Endothelial cell of umbilical vein (primary cell): ENCODE data around the gene NPIPA1. TPM values are rescaled to one million over a fixed set of nuclear protein-coding genes. Genes with fewer than 3 reads are reported as not detected.
"Not testable (repeated sequence)": the region's sequence is repeated elsewhere in the genome, so short reads cannot be mapped to it uniquely, and the experiment has no call there.

ENCODE experiments used
- Bru-seq: library from RNA; stranded (reverse); fragments of 400-500 nt; gene quantifications from one replicate; lab custom pipeline; 2021; lab: Mats Ljungman, UMichigan
- BruChase-seq, 2 experiments: library from RNA; stranded (reverse); fragments of 400-500 nt; gene quantifications; one replicate each; lab custom pipeline; 2021; lab: Mats Ljungman, UMichigan
- BruUV-seq: library from RNA; stranded (reverse); fragments of 400-500 nt; replicated peaks from 2 replicates; lab custom pipeline; 2021; lab: Mats Ljungman, UMichigan
- CTCF ChIA-PET: fragments of 300-600, 350-600 bp; sonication (Branson Sonifier 250); formaldehyde crosslinking; loops from one replicate; lab custom pipeline; 2021; ENCODE audit warnings: antibody characterized with exemption, inconsistent platforms; lab: Charles Lee
- POLR2A ChIA-PET: fragments of 300-600, 350-600 bp; sonication (Branson Sonifier 250); formaldehyde crosslinking; loops from one replicate; lab custom pipeline; 2021; ENCODE audit warnings: antibody characterized with exemption, inconsistent platforms; lab: Charles Lee
- DNase-seq: peaks from one replicate; pipeline ENCODE4 v3.0.0-alpha.2; 2011; ENCODE audit warnings: low read depth, low spot score
- FAIRE-seq: peaks from 2 replicates; lab custom pipeline; 2011; peaks lifted over from hg19 to GRCh38; lab: Jason Lieb, UNC
- H2AFZ ChIP-seq: 2 replicates; pipeline ENCODE4 v1.6.0; 2012; ENCODE audit warnings: low read depth, low read length, control low read depth, inconsistent platforms
- H3K27ac ChIP-seq: 2 replicates; pipeline ENCODE4 v1.5.1; 2011; ENCODE audit warnings: low read depth, mild to moderate bottlenecking, control low read depth, low read length, moderate library complexity; ENCODE audit not compliant: insufficient read depth
- H3K27me3 ChIP-seq, 2 experiments: 2 replicates each; pipeline versions ENCODE4 v1.6.0 to v1.6.1; 2011; ENCODE audit warnings: low read length in 2 of 2, mixed read lengths in 1 of 2; ENCODE audit not compliant: control insufficient read depth in 2 of 2, insufficient read depth in 2 of 2
- H3K36me3 ChIP-seq, 2 experiments: 2 replicates in 1 of 2; 3 replicates in 1 of 2; pipeline ENCODE4 v1.5.1; 2011; ENCODE audit warnings: low read length in 2 of 2, mild to moderate bottlenecking in 1 of 2, moderate library complexity in 1 of 2; ENCODE audit not compliant: control insufficient read depth in 2 of 2, insufficient read depth in 2 of 2; ENCODE audit errors: extremely low read depth in 1 of 2
- H3K4me1 ChIP-seq: 3 replicates; pipeline ENCODE4 v1.5.1; 2011; ENCODE audit warnings: mild to moderate bottlenecking, low read length; ENCODE audit not compliant: control insufficient read depth, insufficient read depth; ENCODE audit errors: extremely low read depth
- H3K4me2 ChIP-seq: 2 replicates; pipeline ENCODE4 v1.6.1; 2011; ENCODE audit warnings: low read length, control low read depth, mixed read lengths; ENCODE audit not compliant: insufficient read depth
- H3K4me3 ChIP-seq, 3 experiments: fragments of 200-600 bp in 1 of 3; sonication (generic), shearing (Covaris generic) in 1 of 3; replicated peaks in 1 of 3; 2 replicates each; pipeline ENCODE4 v1.5.1; 2011 to 2016; ENCODE audit warnings: control low read depth in 3 of 3, low read length in 3 of 3, mild to moderate bottlenecking in 2 of 3, inconsistent platforms in 1 of 3, low read depth in 1 of 3, moderate library complexity in 1 of 3; ENCODE audit not compliant: insufficient read depth in 1 of 3
- H3K79me2 ChIP-seq: 2 replicates; pipeline ENCODE4 v1.6.0; 2012; ENCODE audit warnings: low read length, inconsistent platforms; ENCODE audit not compliant: control insufficient read depth, insufficient read depth
- H3K9ac ChIP-seq: replicated peaks from 2 replicates; pipeline ENCODE3; 2011; ENCODE audit warnings: low read length, control low read depth; ENCODE audit not compliant: insufficient read depth; ENCODE audit errors: extremely low read depth
- H3K9me1 ChIP-seq: replicated peaks from 3 replicates; pipeline ENCODE4 v1.6.0; 2011; ENCODE audit warnings: mild to moderate bottlenecking, low read length; ENCODE audit not compliant: control insufficient read depth, insufficient read depth; ENCODE audit errors: extremely low read depth
- H3K9me3 ChIP-seq: replicated peaks from 2 replicates; pipeline ENCODE4 v1.5.1; 2012; ENCODE audit warnings: low read length, inconsistent platforms; ENCODE audit not compliant: control insufficient read depth, insufficient read depth
- H4K20me1 ChIP-seq: replicated peaks from 2 replicates; pipeline ENCODE3; 2011; ENCODE audit warnings: mild to moderate bottlenecking, low read length; ENCODE audit not compliant: control insufficient read depth, insufficient read depth; ENCODE audit errors: extremely low read depth
- dilution Hi-C: fragments of 300-500 bp; cut with MboI; formaldehyde crosslinking; loops from one replicate; pipeline ENCODE4 v1.15.0; 2019; ENCODE audit warnings: low sequenced_read_pairs; ENCODE audit not compliant: extremely low pct_ligation_motif_present
- intact Hi-C: fragments of 100-400 bp; cut with micrococcal nuclease; formaldehyde crosslinking; loops from one replicate; pipeline ENCODE4 v1.10.0; 2022
- long read RNA-seq: library from polyadenylated mRNA; stranded (forward); transcript quantifications from one replicate; pipeline ENCODE4 v2.0.0, GENCODE V29; 2021
- polyA minus RNA-seq, 3 experiments: library from RNA; depleted of rRNA, polyadenylated mRNA; stranded (reverse); fragments of >200 nt; gene quantifications; 1 replicate in 1 of 3; 2 replicates in 2 of 3; pipeline ENCODE4 v1.2.3, GENCODE V29; 2011
- polyA plus RNA-seq, 4 experiments: library from polyadenylated mRNA; depleted of rRNA in 3 of 4; stranded (reverse) in 3 of 4; unstranded in 1 of 4; fragments of >200 nt; gene quantifications; 2 replicates each; pipeline versions ENCODE4 v1.2.1 to v1.2.3, GENCODE V29; 2011 to 2012; ENCODE audit warnings: missing spikeins in 1 of 4
- total RNA-seq: library from RNA; stranded (reverse); gene quantifications from 2 replicates; pipeline ENCODE4 v1.2.3, GENCODE V29; 2021

NPIPA1 gene
- total RNA-seq, result 81.6 and 96.1 TPM in 2 replicates
- 53.2 and 58.1 TPM in 2 replicates for polyA plus RNA-seq
- 25.7 and 31.9 TPM in 2 replicates for polyA plus RNA-seq (2011; cell fraction: cytosol; rRNA removed)
- polyA plus RNA-seq (2011; cell fraction: nucleus; rRNA removed), result 348 and 434 TPM in 2 replicates
- 45.9 and 60.5 TPM in 2 replicates for polyA plus RNA-seq (2012)
- 36.2 and 40.8 TPM in 2 replicates for polyA minus RNA-seq
- polyA minus RNA-seq (2011; cell fraction: cytosol; rRNA and poly(A)+ RNA removed), result 11.2 TPM
- polyA minus RNA-seq (2011; cell fraction: nucleus; rRNA and poly(A)+ RNA removed), result 72.4 and 86.3 TPM in 2 replicates
- Bru-seq, nascent RNA, result percentile 57 among the genes with signal in this experiment
- BruChase-seq, experiment 1, labeled RNA remaining after a 6-hour chase, result percentile 60 among the genes with signal in this experiment
- percentile 63 among the genes with signal in this experiment for BruChase-seq, experiment 2, labeled RNA remaining after a 2-hour chase
- long read RNA-seq, partial matches to known transcripts, result 5 of 11 reads
- long read RNA-seq, other reads (novel, unspliced or antisense), result 6 of 11 reads

DNA sequence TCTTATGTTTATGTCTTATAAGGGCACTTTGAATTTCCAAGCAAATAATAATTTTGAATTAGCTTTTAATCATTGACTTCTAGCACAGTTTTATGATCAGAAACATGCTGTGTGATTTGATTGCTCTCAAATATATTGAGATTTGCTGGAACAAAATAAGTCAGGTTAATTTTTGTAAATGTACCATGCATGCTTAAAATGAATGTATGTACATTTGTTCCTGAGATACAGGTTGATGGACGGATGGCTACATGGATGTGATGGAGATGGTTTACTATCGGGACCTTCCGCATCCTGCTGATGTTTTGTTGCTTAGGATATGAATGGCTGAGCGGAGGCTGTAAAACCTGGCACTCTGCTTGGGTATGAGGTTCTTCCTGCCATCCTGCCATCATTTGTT lies at the start of gene NPIPA1:
NPIPA1 (plus strand) TSS at position 301 of the 400 bp plus-strand sequence; CDS start at position 301, 0 bp downstream.
- DNase-seq, H3K27me3 ChIP-seq, H3K4me1 ChIP-seq, H3K36me3 ChIP-seq, H2AFZ ChIP-seq, H3K79me2 ChIP-seq, CTCF ChIA-PET, dilution Hi-C loops, BruUV-seq, H3K4me2 ChIP-seq, H3K27ac ChIP-seq, H3K9me3 ChIP-seq, H3K9ac ChIP-seq, H3K9me1 ChIP-seq, FAIRE-seq, H4K20me1 ChIP-seq, intact Hi-C loops, POLR2A ChIA-PET, H3K4me3 ChIP-seq: not testable (repeated sequence)

GRCh38 chr16:14892111-14892510 lies 45.1 kb upstream of the NPIPA1 start:
- H3K27ac ChIP-seq, H3K9ac ChIP-seq, CTCF ChIA-PET, H3K4me2 ChIP-seq, FAIRE-seq, intact Hi-C loops, H3K79me2 ChIP-seq, H3K9me3 ChIP-seq, BruUV-seq, H3K4me1 ChIP-seq, DNase-seq, H3K36me3 ChIP-seq, H3K27me3 ChIP-seq, dilution Hi-C loops, H2AFZ ChIP-seq, H3K9me1 ChIP-seq, H3K4me3 ChIP-seq, H4K20me1 ChIP-seq, POLR2A ChIA-PET: not testable (repeated sequence)

DNA sequence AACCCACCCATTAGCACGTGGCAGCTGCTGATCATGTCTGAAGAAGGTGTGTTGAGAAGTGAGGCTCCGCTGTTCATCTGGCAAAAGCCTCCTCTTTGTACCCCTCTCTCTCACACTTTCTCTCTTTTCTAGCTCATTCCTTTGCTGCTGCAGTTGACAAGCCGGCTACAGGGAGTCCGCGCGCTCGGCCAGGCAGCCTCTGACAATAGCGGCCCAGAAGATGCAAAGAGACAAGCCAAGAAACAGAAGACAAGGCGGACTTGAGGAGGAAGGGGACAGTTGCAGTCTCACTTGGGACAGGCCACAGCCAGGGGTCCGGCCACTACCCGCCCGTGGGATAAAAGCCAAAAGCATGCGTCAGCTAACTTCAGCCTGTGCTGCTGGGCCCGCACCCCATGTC lies 41.9 kb upstream of the NPIPA1 start:
- H3K4me2 ChIP-seq, dilution Hi-C loops, FAIRE-seq, DNase-seq, CTCF ChIA-PET, H3K27ac ChIP-seq, BruUV-seq, H3K9me1 ChIP-seq, H3K36me3 ChIP-seq, H3K4me3 ChIP-seq, H3K9ac ChIP-seq, H3K79me2 ChIP-seq, H3K9me3 ChIP-seq, intact Hi-C loops, H2AFZ ChIP-seq, POLR2A ChIA-PET, H4K20me1 ChIP-seq, H3K27me3 ChIP-seq, H3K4me1 ChIP-seq: not testable (repeated sequence)

DNA sequence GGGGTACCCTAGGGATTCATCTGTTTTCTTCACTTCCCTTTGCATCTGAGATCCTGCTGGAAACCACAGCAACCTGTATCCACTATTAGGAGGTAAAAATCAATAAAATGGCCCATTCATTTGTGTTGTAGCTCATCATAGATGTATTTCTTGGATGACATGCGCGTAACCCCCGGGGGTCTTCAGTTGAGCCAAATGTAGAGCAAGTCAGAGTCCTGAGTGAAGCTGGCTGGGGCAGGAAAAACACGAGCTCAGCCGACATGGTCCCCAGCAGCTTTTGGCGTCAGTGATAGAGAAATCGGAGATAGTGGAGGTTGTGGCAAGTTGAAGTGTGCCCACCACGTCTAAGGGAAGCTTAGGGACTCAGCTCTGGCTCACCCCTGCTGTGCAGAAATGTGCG lies 41.2 kb upstream of the NPIPA1 start:
- CTCF ChIA-PET, H3K4me3 ChIP-seq, H3K36me3 ChIP-seq, H2AFZ ChIP-seq, H3K27me3 ChIP-seq, POLR2A ChIA-PET, DNase-seq, H3K9ac ChIP-seq, BruUV-seq, FAIRE-seq, H3K79me2 ChIP-seq, H4K20me1 ChIP-seq, H3K4me1 ChIP-seq, H3K4me2 ChIP-seq, H3K9me1 ChIP-seq, H3K27ac ChIP-seq, dilution Hi-C loops, H3K9me3 ChIP-seq, intact Hi-C loops: not testable (repeated sequence)
